Measurements from ENCODE around the gene CHSY1. TPM values are rescaled to one million over a fixed set of nuclear protein-coding genes. Genes with fewer than 3 reads are reported as not detected.

Gene CHSY1
- total RNA-seq, 5 donors from 2014 or later (not counting 1 experiment from before 2014, with no cell fraction given), result 10.8 to 17.7 (median 14.8) TPM

DNA sequence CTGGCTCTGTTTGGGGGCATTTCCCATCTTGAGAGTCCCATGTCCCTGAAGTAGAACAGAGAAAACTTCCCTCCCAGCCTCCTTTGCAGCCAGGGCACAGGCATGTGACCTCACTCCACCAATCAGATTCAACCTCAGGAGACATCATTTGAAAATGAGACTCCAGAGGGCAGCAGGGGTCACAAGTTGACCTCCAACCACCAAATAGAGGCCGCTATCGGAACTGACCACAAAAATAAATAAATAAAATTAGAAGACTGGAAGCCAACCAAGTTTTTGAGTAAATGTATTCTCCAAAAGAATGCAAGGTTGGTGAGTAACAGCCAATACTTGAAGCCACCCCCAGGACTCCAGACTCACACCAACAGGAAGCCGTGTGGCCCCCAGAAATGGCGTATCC is 106.5 kb downstream of the CHSY1 start:
- H3K27ac Mint-ChIP-seq, result no peak overlapping the region
- H3K4me3 ChIP-seq (ENCODE audit: control insufficient read depth in 1 of 2, extremely low read depth in 1 of 2, low read length in 1 of 2), result no peak overlapping the region
- ATAC-seq (replicated peaks in 1 of 4) (no peak), DNase-seq (no peak)
- WGBS (ENCODE audit: insufficient coverage), result no CpG with 5 or more reads among the region's 4 CpGs
- ChIA-PET CTCF (no interaction called here), POLR2A (no interaction called here)
- H3K36me3 Mint-ChIP-seq, result no peaks in the 10 kb centered on the region
- peaks cover 0 to 8% of the 10 kb centered on the region in 2 experiments for H3K4me1 ChIP-seq (ENCODE audit: control insufficient read depth in 1 of 2, extremely low read depth in 1 of 2, insufficient read depth in 2 of 2, low read length in 2 of 2)
- no peak overlapping the region for H3K27ac ChIP-seq (ENCODE audit: low read length)
- H3K4me3 Mint-ChIP-seq, result no peak overlapping the region
- H3K27me3 Mint-ChIP-seq, result no peaks in the 10 kb centered on the region
- H3K36me3 ChIP-seq (ENCODE audit: control insufficient read depth in 2 of 2, extremely low read depth in 1 of 2, insufficient read depth in 1 of 2, low read length in 1 of 2), result no peaks in the 10 kb centered on the region
- no peaks in the 10 kb centered on the region for H3K9me3 Mint-ChIP-seq
- peaks cover 2 to 5% (median 2%) of the 10 kb centered on the region in 3 donors for H3K4me1 Mint-ChIP-seq
- H3K9me3 ChIP-seq, result no peaks in the 10 kb centered on the region
- H3K27me3 ChIP-seq (replicated peaks in 1 of 2; ENCODE audit: control insufficient read depth in 2 of 2, extremely low read depth in 1 of 2, insufficient read depth in 2 of 2, low read length in 1 of 2), result peaks cover 0 to 23% of the 10 kb centered on the region in 2 experiments

DNA sequence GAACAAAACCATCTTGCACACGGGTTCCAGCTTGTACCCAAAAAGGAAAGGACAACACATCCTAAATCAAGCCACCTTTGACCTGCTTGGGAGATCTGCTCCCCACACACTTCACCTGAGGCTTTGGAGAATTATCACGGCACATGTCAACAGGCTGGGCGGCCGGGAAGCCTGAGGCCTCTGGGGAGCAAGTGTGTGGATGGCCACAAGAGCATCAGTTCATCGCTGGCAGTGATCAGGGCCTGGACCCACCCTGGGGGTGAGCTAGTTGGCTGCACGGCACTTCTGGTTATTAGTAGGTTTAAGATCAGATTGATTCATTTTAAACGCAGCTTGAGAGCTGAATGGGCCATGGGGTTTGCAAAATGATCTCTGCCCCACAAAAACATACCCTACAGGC is 108.5 kb downstream of the CHSY1 start:
- ChIA-PET POLR2A (interaction anchor here in 1 of 2 donors (0.7 kb wide), 1 partner anchor 52 kb away, joined by 3 read pairs; no protein-coding TSS in a partner anchor), CTCF (interaction anchor here in 1 of 2 donors (0.6 kb wide), 1 partner anchor 57 kb away, joined by 3 read pairs; no protein-coding TSS in a partner anchor)
- H3K36me3 Mint-ChIP-seq, result no peaks in the 10 kb centered on the region
- ATAC-seq (replicated peaks in 1 of 4) (no peak), DNase-seq (no peak)
- Histone ChIP-seq H3K4me1 (ENCODE audit: control insufficient read depth in 1 of 2, extremely low read depth in 1 of 2, insufficient read depth in 2 of 2, low read length in 2 of 2) (no peaks in the 10 kb centered on the region), H3K4me3 (ENCODE audit: control insufficient read depth in 1 of 2, extremely low read depth in 1 of 2, low read length in 1 of 2) (no peak overlapping the region), H3K36me3 (ENCODE audit: control insufficient read depth in 2 of 2, extremely low read depth in 1 of 2, insufficient read depth in 1 of 2, low read length in 1 of 2) (no peaks in the 10 kb centered on the region), H3K27me3 (replicated peaks in 1 of 2; ENCODE audit: control insufficient read depth in 2 of 2, extremely low read depth in 1 of 2, insufficient read depth in 2 of 2, low read length in 1 of 2) (peaks cover 0 to 10% of the 10 kb centered on the region in 2 experiments), H3K9me3 (no peaks in the 10 kb centered on the region), H3K27ac (ENCODE audit: low read length) (no peak overlapping the region)
- H3K27me3 Mint-ChIP-seq, result no peaks in the 10 kb centered on the region
- no peak overlapping the region for H3K27ac Mint-ChIP-seq
- H3K4me1 Mint-ChIP-seq, result peaks cover 0 to 3% (median 2%) of the 10 kb centered on the region in 3 donors
- H3K4me3 Mint-ChIP-seq, result no peak overlapping the region
- H3K9me3 Mint-ChIP-seq, result no peaks in the 10 kb centered on the region
- 86% methylated on average over 4 of the region's 7 CpGs for WGBS (ENCODE audit: insufficient coverage)

GRCh38 chr15:101142711-101143110 is 109.1 kb downstream of the CHSY1 start:
- peaks cover 0 to 10% of the 10 kb centered on the region in 2 experiments for H3K27me3 ChIP-seq (replicated peaks in 1 of 2; ENCODE audit: control insufficient read depth in 2 of 2, extremely low read depth in 1 of 2, insufficient read depth in 2 of 2, low read length in 1 of 2)
- Mint-ChIP-seq H3K4me3 (no peak overlapping the region), H3K9me3 (no peaks in the 10 kb centered on the region), H3K4me1 (peaks cover under 1 to 6% (median 4%) of the 10 kb centered on the region in 3 donors), H3K27ac (no peak overlapping the region), H3K36me3 (no peaks in the 10 kb centered on the region), H3K27me3 (no peaks in the 10 kb centered on the region)
- peaks cover 0 to 4% of the 10 kb centered on the region in 2 experiments for H3K4me1 ChIP-seq (ENCODE audit: control insufficient read depth in 1 of 2, extremely low read depth in 1 of 2, insufficient read depth in 2 of 2, low read length in 2 of 2)
- DNase-seq (no peak), ATAC-seq (replicated peaks in 1 of 4) (no peak)
- H3K27ac ChIP-seq (ENCODE audit: low read length), result no peak overlapping the region
- POLR2A ChIA-PET, result no interaction called here
- CTCF ChIA-PET, result no interaction called here
- 100% methylated on average over 2 of the region's 2 CpGs for WGBS (ENCODE audit: insufficient coverage)
- no peak overlapping the region for H3K4me3 ChIP-seq (ENCODE audit: control insufficient read depth in 1 of 2, extremely low read depth in 1 of 2, low read length in 1 of 2)
- H3K9me3 ChIP-seq, result no peaks in the 10 kb centered on the region
- no peaks in the 10 kb centered on the region for H3K36me3 ChIP-seq (ENCODE audit: control insufficient read depth in 2 of 2, extremely low read depth in 1 of 2, insufficient read depth in 1 of 2, low read length in 1 of 2)

DNA sequence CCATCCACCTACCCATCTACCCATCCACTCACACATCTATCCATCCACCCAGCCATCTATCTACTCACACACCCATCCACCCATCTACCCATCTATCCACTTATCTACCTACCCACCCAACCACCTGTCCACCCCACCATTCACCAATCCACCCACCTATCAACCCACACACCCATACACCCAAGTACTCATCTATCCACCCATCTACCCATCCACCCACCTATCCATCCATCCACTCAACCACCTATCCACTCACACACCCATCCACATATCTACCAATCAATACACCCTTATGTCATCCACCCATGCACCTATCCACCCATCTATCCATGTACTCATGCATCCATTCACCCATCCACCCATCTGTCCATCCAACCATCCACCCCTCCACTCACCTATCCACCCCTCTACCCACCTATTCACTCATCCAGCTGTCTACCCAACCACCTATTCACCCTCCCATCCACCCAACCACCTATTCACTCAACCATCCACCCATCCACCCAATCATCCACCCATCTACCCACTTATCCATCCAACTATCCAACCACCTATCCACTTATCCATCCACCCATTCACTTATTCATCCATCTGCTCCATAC is 109.8 kb downstream of the CHSY1 start:
- Mint-ChIP-seq H3K9me3 (no peaks in the 10 kb centered on the region), H3K27me3 (no peaks in the 10 kb centered on the region), H3K4me3 (no peak overlapping the region), H3K36me3 (no peaks in the 10 kb centered on the region), H3K27ac (no peak overlapping the region), H3K4me1 (peaks cover 7 to 13% (median 11%) of the 10 kb centered on the region in 3 donors)
- Histone ChIP-seq H3K36me3 (ENCODE audit: control insufficient read depth in 2 of 2, extremely low read depth in 1 of 2, insufficient read depth in 1 of 2, low read length in 1 of 2) (no peaks in the 10 kb centered on the region), H3K4me3 (ENCODE audit: control insufficient read depth in 1 of 2, extremely low read depth in 1 of 2, low read length in 1 of 2) (no peak overlapping the region), H3K27me3 (replicated peaks in 1 of 2; ENCODE audit: control insufficient read depth in 2 of 2, extremely low read depth in 1 of 2, insufficient read depth in 2 of 2, low read length in 1 of 2) (peaks cover 0 to 10% of the 10 kb centered on the region in 2 experiments), H3K9me3 (no peaks in the 10 kb centered on the region), H3K4me1 (ENCODE audit: control insufficient read depth in 1 of 2, extremely low read depth in 1 of 2, insufficient read depth in 2 of 2, low read length in 2 of 2) (peaks cover 0 to 10% of the 10 kb centered on the region in 2 experiments), H3K27ac (ENCODE audit: low read length) (no peak overlapping the region)
- ChIA-PET POLR2A (no interaction called here), CTCF (no interaction called here)
- DNase-seq (no peak), ATAC-seq (replicated peaks in 1 of 4) (no peak)

GRCh38 chr15:101140697-101141065 is 111.2 kb downstream of the CHSY1 start:
- CTCF ChIA-PET, result no interaction called here
- no peaks in the 10 kb centered on the region for H3K36me3 ChIP-seq (ENCODE audit: control insufficient read depth in 2 of 2, extremely low read depth in 1 of 2, insufficient read depth in 1 of 2, low read length in 1 of 2)
- peaks cover 0 to 17% of the 10 kb centered on the region in 2 experiments for H3K4me1 ChIP-seq (ENCODE audit: control insufficient read depth in 1 of 2, extremely low read depth in 1 of 2, insufficient read depth in 2 of 2, low read length in 2 of 2)
- H3K4me1 Mint-ChIP-seq, result peaks cover 18 to 24% (median 23%) of the 10 kb centered on the region in 3 donors
- H3K27ac Mint-ChIP-seq, result no peak overlapping the region
- DNase-seq, result no peak
- no peaks in the 10 kb centered on the region for H3K36me3 Mint-ChIP-seq
- no peak overlapping the region for H3K4me3 Mint-ChIP-seq
- no peak overlapping the region for H3K27ac ChIP-seq (ENCODE audit: low read length)
- no peaks in the 10 kb centered on the region for H3K27me3 Mint-ChIP-seq
- peaks cover 0 to 5% of the 10 kb centered on the region in 2 experiments for H3K27me3 ChIP-seq (replicated peaks in 1 of 2; ENCODE audit: control insufficient read depth in 2 of 2, extremely low read depth in 1 of 2, insufficient read depth in 2 of 2, low read length in 1 of 2)
- POLR2A ChIA-PET, result no interaction called here
- H3K4me3 ChIP-seq (ENCODE audit: control insufficient read depth in 1 of 2, extremely low read depth in 1 of 2, low read length in 1 of 2), result no peak overlapping the region
- no peak for ATAC-seq (replicated peaks in 1 of 4)
- WGBS (ENCODE audit: insufficient coverage), result 84% methylated on average over 2 of the region's 2 CpGs
- H3K9me3 ChIP-seq, result no peaks in the 10 kb centered on the region
- no peaks in the 10 kb centered on the region for H3K9me3 Mint-ChIP-seq

- no peaks in the 10 kb centered on the region for H3K9me3 Mint-ChIP-seq
- ChIA-PET POLR2A (no interaction called here), CTCF (no interaction called here)
- Histone ChIP-seq H3K27ac (ENCODE audit: low read length) (no peak overlapping the region), H3K36me3 (ENCODE audit: control insufficient read depth in 2 of 2, extremely low read depth in 1 of 2, insufficient read depth in 1 of 2, low read length in 1 of 2) (no peaks in the 10 kb centered on the region), H3K27me3 (replicated peaks in 1 of 2; ENCODE audit: control insufficient read depth in 2 of 2, extremely low read depth in 1 of 2, insufficient read depth in 2 of 2, low read length in 1 of 2) (peaks cover 0 to 2% of the 10 kb centered on the region in 2 experiments), H3K4me1 (ENCODE audit: control insufficient read depth in 1 of 2, extremely low read depth in 1 of 2, insufficient read depth in 2 of 2, low read length in 2 of 2) (peaks cover 0 to 22% of the 10 kb centered on the region in 2 experiments), H3K4me3 (ENCODE audit: control insufficient read depth in 1 of 2, extremely low read depth in 1 of 2, low read length in 1 of 2) (no peak overlapping the region), H3K9me3 (no peaks in the 10 kb centered on the region)
- H3K4me1 Mint-ChIP-seq, result peaks cover 22 to 28% (median 27%) of the 10 kb centered on the region in 3 donors
- ATAC-seq (replicated peaks in 1 of 4), result no peak
- DNase-seq, result no peak
- H3K27me3 Mint-ChIP-seq, result no peaks in the 10 kb centered on the region
- WGBS (ENCODE audit: insufficient coverage), result 90% methylated on average over 13 of the region's 15 CpGs
- no peak overlapping the region for H3K27ac Mint-ChIP-seq
- H3K36me3 Mint-ChIP-seq, result no peaks in the 10 kb centered on the region
- no peak overlapping the region for H3K4me3 Mint-ChIP-seq
Measured at GRCh38 chr15:101139986-101140696, 111.7 kb downstream of the CHSY1 start.
